ENCODE data around the gene SLC25A2.
A peak's percentile ranks its signal among the peaks of the same experiment; 100 is the strongest.
"Not testable (repeated sequence)": the region's sequence is repeated elsewhere in the genome, so short reads cannot be mapped to it uniquely, and the experiment has no call there.

Gene SLC25A2

GRCh38 chr5:141342773-141343172, 38.9 kb upstream of the SLC25A2 start:
- H3K27ac ChIP-seq (ENCODE audit: low read depth, low read length): no peak overlapping the region

GRCh38 chr5:141340781-141341354, 37.0 kb upstream of the SLC25A2 start:
- H3K4me1 ChIP-seq (ENCODE audit: control insufficient read depth, low read length); H3K9me2 ChIP-seq (replicated peaks; ENCODE audit: control insufficient read depth, low read length); H3K79me2 ChIP-seq (ENCODE audit: control insufficient read depth, low read length); H3K4me3 ChIP-seq (ENCODE audit: low read length); H3K27ac ChIP-seq (ENCODE audit: low read depth, low read length); H3K36me3 ChIP-seq (ENCODE audit: control insufficient read depth, low read length); H3F3A ChIP-seq (ENCODE audit: control insufficient read depth, insufficient read depth); H3K27me3 ChIP-seq (ENCODE audit: control insufficient read depth, low read length); H4K20me1 ChIP-seq (ENCODE audit: control insufficient read depth, insufficient read depth, low read depth, low read length); H3K4me2 ChIP-seq (ENCODE audit: low read length): not testable (repeated sequence)
- peaks cover 23% of the 10 kb centered on the region; the same call in 1 of the 2 replicates for H3K9me3 ChIP-seq (ENCODE audit: control insufficient read depth, insufficient read depth, low read length)

More at GRCh38 chr5:141342773-141343172, 38.9 kb upstream of the SLC25A2 start:
- H3K4me2 ChIP-seq (ENCODE audit: low read length): no peak overlapping the region
- no peaks in the 10 kb centered on the region for H3F3A ChIP-seq (ENCODE audit: control insufficient read depth, insufficient read depth)
- no peaks in the 10 kb centered on the region for H3K36me3 ChIP-seq (ENCODE audit: control insufficient read depth, low read length)
- no peaks in the 10 kb centered on the region for H3K9me2 ChIP-seq (replicated peaks; ENCODE audit: control insufficient read depth, low read length)
- no peaks in the 10 kb centered on the region for H4K20me1 ChIP-seq (ENCODE audit: control insufficient read depth, insufficient read depth, low read depth, low read length)
- no peaks in the 10 kb centered on the region for H3K4me1 ChIP-seq (ENCODE audit: control insufficient read depth, low read length)
- no peaks in the 10 kb centered on the region for H3K27me3 ChIP-seq (ENCODE audit: control insufficient read depth, low read length)
- peaks cover 23% of the 10 kb centered on the region; the same call in 1 of the 2 replicates for H3K9me3 ChIP-seq (ENCODE audit: control insufficient read depth, insufficient read depth, low read length)
- no peak for TF ChIP-seq CTCF (IDR thresholded peaks at IDR 0.05; ENCODE audit: low read depth, low read length, poor library complexity, severe bottlenecking)
- no peaks in the 10 kb centered on the region for H3K79me2 ChIP-seq (ENCODE audit: control insufficient read depth, low read length)
- H3K4me3 ChIP-seq (ENCODE audit: low read length): no peak overlapping the region

GRCh38 chr5:141338538-141339306, 34.9 kb upstream of the SLC25A2 start, which contains the start of gene PCDHGA2:
Gene PCDHGA2, plus strand, starts transcription at chr5:141338760.
- Histone ChIP-seq H3K9me3 (ENCODE audit: control insufficient read depth, insufficient read depth, low read length) (peaks cover 20% of the 10 kb centered on the region; the same call in 1 of the 2 replicates), H4K20me1 (ENCODE audit: control insufficient read depth, insufficient read depth, low read depth, low read length) (no peaks in the 10 kb centered on the region), H3K79me2 (ENCODE audit: control insufficient read depth, low read length) (no peaks in the 10 kb centered on the region), H3K4me1 (ENCODE audit: control insufficient read depth, low read length) (peaks cover 12% of the 10 kb centered on the region), H3K27ac (ENCODE audit: low read depth, low read length) (no peak within 1 kb of the TSS), H3F3A (ENCODE audit: control insufficient read depth, insufficient read depth) (no peaks in the 10 kb centered on the region), H3K4me2 (ENCODE audit: low read length) (peak within 1 kb of the TSS; percentile 27; the same call in 1 of the 2 replicates), H3K4me3 (ENCODE audit: low read length) (peak within 1 kb of the TSS; percentile 18; the same call in 1 of the 2 replicates), H3K27me3 (ENCODE audit: control insufficient read depth, low read length) (no peaks in the 10 kb centered on the region), H3K9me2 (replicated peaks; ENCODE audit: control insufficient read depth, low read length) (no peaks in the 10 kb centered on the region), H3K36me3 (ENCODE audit: control insufficient read depth, low read length) (no peaks in the 10 kb centered on the region)
- TF ChIP-seq CTCF (IDR thresholded peaks at IDR 0.05; ENCODE audit: low read depth, low read length, poor library complexity, severe bottlenecking) (peak; percentile 61), EZH2phosphoT487 (IDR thresholded peaks at IDR 0.05; ENCODE audit: borderline replicate concordance, low read length) (no peak)

GRCh38 chr5:141332571-141332970, 28.7 kb upstream of the SLC25A2 start:
- H3K9me3 ChIP-seq (ENCODE audit: control insufficient read depth, insufficient read depth, low read length): peaks cover 11% of the 10 kb centered on the region; the same call in 1 of the 2 replicates
- not testable (repeated sequence) for H3K9me2 ChIP-seq (replicated peaks; ENCODE audit: control insufficient read depth, low read length); H3K4me2 ChIP-seq (ENCODE audit: low read length); H3K4me3 ChIP-seq (ENCODE audit: low read length); H3K27ac ChIP-seq (ENCODE audit: low read depth, low read length); H3K27me3 ChIP-seq (ENCODE audit: control insufficient read depth, low read length); H3F3A ChIP-seq (ENCODE audit: control insufficient read depth, insufficient read depth); H3K36me3 ChIP-seq (ENCODE audit: control insufficient read depth, low read length); H4K20me1 ChIP-seq (ENCODE audit: control insufficient read depth, insufficient read depth, low read depth, low read length); H3K79me2 ChIP-seq (ENCODE audit: control insufficient read depth, low read length)
- peaks cover 26% of the 10 kb centered on the region for H3K4me1 ChIP-seq (ENCODE audit: control insufficient read depth, low read length)

Data from DOHH2 (cell line).